ENCODE data around the gene VTA1.

The VTA1 gene

GRCh38 chr6:142240179-142240578 lies 93.1 kb downstream of the VTA1 start:
- no peak for DNase-seq
- H3K14ac ChIP-seq (ENCODE audit: low read length): no peak overlapping the region
- H4K91ac ChIP-seq (ENCODE audit: low read depth, low read length): no peak overlapping the region
- H3K18ac ChIP-seq (ENCODE audit: low read length): no peak overlapping the region
- H3K4me1 ChIP-seq (ENCODE audit: control insufficient read depth in 1 of 2, insufficient read depth in 2 of 2, low read length in 2 of 2): peaks cover 0 to 2% of the 10 kb centered on the region in 2 experiments
- no peak overlapping the region for H2BK12ac ChIP-seq (ENCODE audit: low read length)
- no peaks in the 10 kb centered on the region for H3K9me3 ChIP-seq (ENCODE audit: insufficient read depth, low read depth, low read length)
- H4K8ac ChIP-seq (ENCODE audit: low read depth, low read length): no peak overlapping the region
- no peak overlapping the region for H3K4me2 ChIP-seq (ENCODE audit: low read length)
- no peak overlapping the region for H2BK5ac ChIP-seq (ENCODE audit: low read depth, low read length, poor library complexity)
- WGBS (ENCODE audit: extremely low coverage, insufficient coverage, insufficient read length): no CpG with 5 or more reads among the region's 4 CpGs
- H4K12ac ChIP-seq (ENCODE audit: low read depth, low read length): no peak overlapping the region
- no peak overlapping the region for H2BK120ac ChIP-seq (ENCODE audit: insufficient read depth, low read length, poor library complexity)
- no peak overlapping the region for H3K9ac ChIP-seq (ENCODE audit: low read length)
- no peak overlapping the region for H3K4ac ChIP-seq (ENCODE audit: low read depth, low read length)
- no peak overlapping the region for H2AFZ ChIP-seq (ENCODE audit: insufficient read depth, low read length, poor library complexity)
- no peaks in the 10 kb centered on the region for H3K36me3 ChIP-seq (ENCODE audit: control insufficient read depth in 1 of 2, insufficient read depth in 2 of 2, low read length in 2 of 2)
- H2AK5ac ChIP-seq (ENCODE audit: low read length): no peak overlapping the region
- H3K27ac ChIP-seq (ENCODE audit: low read depth, low read length): no peak overlapping the region
- no peak overlapping the region for H3K4me3 ChIP-seq (ENCODE audit: low read depth, low read length)
- no peaks in the 10 kb centered on the region for H3K79me1 ChIP-seq (ENCODE audit: low read length)
- H3K27me3 ChIP-seq (ENCODE audit: insufficient read depth, low read length): no peaks in the 10 kb centered on the region
- H3K79me2 ChIP-seq (ENCODE audit: control insufficient read depth, insufficient read depth, low read length, poor library complexity): no peaks in the 10 kb centered on the region
- H3K23ac ChIP-seq (ENCODE audit: low read length): no peak overlapping the region

- H3K79me1 ChIP-seq (ENCODE audit: low read length): no peaks in the 10 kb centered on the region
- H3K4me2 ChIP-seq (ENCODE audit: low read length): no peak overlapping the region
- no peak overlapping the region for H3K14ac ChIP-seq (ENCODE audit: low read length)
- H2AFZ ChIP-seq (ENCODE audit: insufficient read depth, low read length, poor library complexity): no peak overlapping the region
- H4K12ac ChIP-seq (ENCODE audit: low read depth, low read length): no peak overlapping the region
- no peak overlapping the region for H3K9ac ChIP-seq (ENCODE audit: low read length)
- no peaks in the 10 kb centered on the region for H3K9me3 ChIP-seq (ENCODE audit: insufficient read depth, low read depth, low read length)
- no peak overlapping the region for H3K4ac ChIP-seq (ENCODE audit: low read depth, low read length)
- no peak overlapping the region for H4K91ac ChIP-seq (ENCODE audit: low read depth, low read length)
- no peak overlapping the region for H3K4me3 ChIP-seq (ENCODE audit: low read depth, low read length)
- no peaks in the 10 kb centered on the region for H3K79me2 ChIP-seq (ENCODE audit: control insufficient read depth, insufficient read depth, low read length, poor library complexity)
- H3K18ac ChIP-seq (ENCODE audit: low read length): no peak overlapping the region
- H4K8ac ChIP-seq (ENCODE audit: low read depth, low read length): no peak overlapping the region
- no peak overlapping the region for H2BK5ac ChIP-seq (ENCODE audit: low read depth, low read length, poor library complexity)
- no peak overlapping the region for H2BK12ac ChIP-seq (ENCODE audit: low read length)
- no peak overlapping the region for H3K27ac ChIP-seq (ENCODE audit: low read depth, low read length)
- no peak for DNase-seq
- H2BK120ac ChIP-seq (ENCODE audit: insufficient read depth, low read length, poor library complexity): no peak overlapping the region
- peaks cover 0 to 2% of the 10 kb centered on the region in 2 experiments for H3K4me1 ChIP-seq (ENCODE audit: control insufficient read depth in 1 of 2, insufficient read depth in 2 of 2, low read length in 2 of 2)
- no peaks in the 10 kb centered on the region for H3K27me3 ChIP-seq (ENCODE audit: insufficient read depth, low read length)
- no peaks in the 10 kb centered on the region for H3K36me3 ChIP-seq (ENCODE audit: control insufficient read depth in 1 of 2, insufficient read depth in 2 of 2, low read length in 2 of 2)
- no peak overlapping the region for H2AK5ac ChIP-seq (ENCODE audit: low read length)
- H3K23ac ChIP-seq (ENCODE audit: low read length): no peak overlapping the region
Observed at GRCh38 chr6:142241061-142241460, 94.0 kb downstream of the VTA1 start.

GRCh38 chr6:142242269-142242668 lies 95.2 kb downstream of the VTA1 start:
- Histone ChIP-seq H3K79me1 (ENCODE audit: low read length) (no peaks in the 10 kb centered on the region), H2BK120ac (ENCODE audit: insufficient read depth, low read length, poor library complexity) (no peak overlapping the region), H2AK5ac (ENCODE audit: low read length) (no peak overlapping the region), H3K27me3 (ENCODE audit: insufficient read depth, low read length) (no peaks in the 10 kb centered on the region), H4K12ac (ENCODE audit: low read depth, low read length) (no peak overlapping the region), H2AFZ (ENCODE audit: insufficient read depth, low read length, poor library complexity) (no peak overlapping the region), H2BK5ac (ENCODE audit: low read depth, low read length, poor library complexity) (no peak overlapping the region), H3K9ac (ENCODE audit: low read length) (no peak overlapping the region), H3K4me1 (ENCODE audit: control insufficient read depth in 1 of 2, insufficient read depth in 2 of 2, low read length in 2 of 2) (peaks cover 0 to 2% of the 10 kb centered on the region in 2 experiments), H3K9me3 (ENCODE audit: insufficient read depth, low read depth, low read length) (no peaks in the 10 kb centered on the region), H2BK12ac (ENCODE audit: low read length) (no peak overlapping the region), H3K36me3 (ENCODE audit: control insufficient read depth in 1 of 2, insufficient read depth in 2 of 2, low read length in 2 of 2) (no peaks in the 10 kb centered on the region), H3K4me2 (ENCODE audit: low read length) (no peak overlapping the region), H4K91ac (ENCODE audit: low read depth, low read length) (no peak overlapping the region), H4K8ac (ENCODE audit: low read depth, low read length) (no peak overlapping the region), H3K27ac (ENCODE audit: low read depth, low read length) (no peak overlapping the region), H3K4ac (ENCODE audit: low read depth, low read length) (no peak overlapping the region), H3K23ac (ENCODE audit: low read length) (no peak overlapping the region), H3K4me3 (ENCODE audit: low read depth, low read length) (no peak overlapping the region), H3K14ac (ENCODE audit: low read length) (no peak overlapping the region), H3K18ac (ENCODE audit: low read length) (no peak overlapping the region), H3K79me2 (ENCODE audit: control insufficient read depth, insufficient read depth, low read length, poor library complexity) (no peaks in the 10 kb centered on the region)
- peak; percentile 45 to 95 for DNase-seq
- no CpG with 5 or more reads among the region's 4 CpGs for WGBS (ENCODE audit: extremely low coverage, insufficient coverage, insufficient read length)

GRCh38 chr6:142246960-142247359 lies 99.9 kb downstream of the VTA1 start:
- Histone ChIP-seq H2BK5ac (ENCODE audit: low read depth, low read length, poor library complexity) (no peak overlapping the region), H4K8ac (ENCODE audit: low read depth, low read length) (no peak overlapping the region), H3K27ac (ENCODE audit: low read depth, low read length) (no peak overlapping the region), H3K14ac (ENCODE audit: low read length) (no peak overlapping the region), H3K4ac (ENCODE audit: low read depth, low read length) (no peak overlapping the region), H3K4me1 (ENCODE audit: control insufficient read depth in 1 of 2, insufficient read depth in 2 of 2, low read length in 2 of 2) (peaks cover 0 to 2% of the 10 kb centered on the region in 2 experiments), H3K18ac (ENCODE audit: low read length) (no peak overlapping the region), H2BK120ac (ENCODE audit: insufficient read depth, low read length, poor library complexity) (no peak overlapping the region), H3K4me3 (ENCODE audit: low read depth, low read length) (no peak overlapping the region), H3K9ac (ENCODE audit: low read length) (no peak overlapping the region), H4K12ac (ENCODE audit: low read depth, low read length) (no peak overlapping the region), H2AK5ac (ENCODE audit: low read length) (no peak overlapping the region), H3K4me2 (ENCODE audit: low read length) (no peak overlapping the region), H3K23ac (ENCODE audit: low read length) (no peak overlapping the region), H3K27me3 (ENCODE audit: insufficient read depth, low read length) (no peaks in the 10 kb centered on the region), H3K79me1 (ENCODE audit: low read length) (no peaks in the 10 kb centered on the region), H3K79me2 (ENCODE audit: control insufficient read depth, insufficient read depth, low read length, poor library complexity) (no peaks in the 10 kb centered on the region), H2BK12ac (ENCODE audit: low read length) (no peak overlapping the region), H4K91ac (ENCODE audit: low read depth, low read length) (no peak overlapping the region), H2AFZ (ENCODE audit: insufficient read depth, low read length, poor library complexity) (no peak overlapping the region), H3K36me3 (ENCODE audit: control insufficient read depth in 1 of 2, insufficient read depth in 2 of 2, low read length in 2 of 2) (no peaks in the 10 kb centered on the region), H3K9me3 (ENCODE audit: insufficient read depth, low read depth, low read length) (no peaks in the 10 kb centered on the region)
- no CpG with 5 or more reads among the region's 6 CpGs for WGBS (ENCODE audit: extremely low coverage, insufficient coverage, insufficient read length)
- DNase-seq: no peak

Data from trophoblast cell (in vitro differentiated cells and primary cell).